HG03354 (cell line): ENCODE measurements around the gene IGF2BP2.
A peak's percentile ranks its signal among the peaks of the same experiment; 100 is the strongest.
"Not testable (repeated sequence)": the region's sequence is repeated elsewhere in the genome, so short reads cannot be mapped to it uniquely, and the experiment has no call there.

ENCODE experiments used
- ATAC-seq: cut with Tn5 transposase; IDR thresholded peaks from one replicate; pipeline ENCODE4 v1.9.1; 2021; ENCODE audit warnings: mild to moderate bottlenecking; ENCODE audit not compliant: unreplicated experiment, poor library complexity, severe bottlenecking

IGF2BP2 gene

DNA sequence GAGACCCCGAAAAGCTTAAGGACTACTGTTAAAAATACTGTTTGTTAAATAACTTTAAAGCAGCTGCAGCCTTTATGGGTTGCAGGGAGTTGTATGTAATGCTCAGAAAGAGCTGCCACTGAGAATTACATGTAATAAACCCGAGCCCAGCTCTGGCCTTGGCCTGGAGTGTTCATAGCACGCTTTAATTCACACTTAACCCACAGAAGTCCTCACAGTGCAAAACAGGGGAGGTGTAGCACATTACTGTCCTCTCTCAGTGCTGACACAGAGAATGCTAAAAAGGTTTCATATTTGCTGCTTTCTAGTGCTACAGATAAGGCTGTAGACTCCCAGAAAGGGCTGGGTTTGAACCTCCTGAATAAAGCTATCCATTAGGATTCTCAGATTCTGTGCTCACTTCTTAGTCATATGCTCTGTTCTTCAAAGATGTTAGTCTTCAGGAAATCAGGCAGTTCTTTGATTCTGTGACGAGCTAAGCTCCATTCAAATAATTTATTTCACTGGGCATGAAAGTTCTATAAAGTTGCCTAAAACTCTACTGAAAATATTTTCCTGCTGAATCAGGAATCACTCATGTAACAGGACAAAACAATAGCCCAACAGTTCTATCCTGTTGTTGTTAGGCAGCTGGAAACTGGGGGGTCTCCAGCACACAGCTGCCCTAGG is 130.7 kb downstream of the IGF2BP2 start:
- no peak for ATAC-seq

DNA sequence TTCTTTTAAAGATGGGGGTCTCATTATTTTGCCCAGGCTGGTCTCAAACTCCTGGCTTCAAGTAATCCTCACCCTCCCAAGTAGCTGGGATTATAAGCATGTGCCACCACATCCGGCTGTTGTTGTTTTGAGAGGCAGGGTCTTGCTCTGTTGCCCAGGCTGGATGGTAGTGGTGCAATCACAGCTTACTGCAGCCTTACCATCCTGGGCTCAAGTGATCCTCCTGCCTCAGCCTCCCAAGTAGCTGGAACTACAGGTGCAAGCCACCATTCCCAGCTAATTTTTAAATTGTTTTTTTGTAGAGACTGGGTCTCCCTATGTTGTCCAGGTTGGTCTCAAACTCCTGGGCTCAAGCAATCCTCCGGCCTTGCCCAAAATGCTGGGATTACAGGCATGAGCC is 133.2 kb downstream of the IGF2BP2 start:
- ATAC-seq: no peak

DNA sequence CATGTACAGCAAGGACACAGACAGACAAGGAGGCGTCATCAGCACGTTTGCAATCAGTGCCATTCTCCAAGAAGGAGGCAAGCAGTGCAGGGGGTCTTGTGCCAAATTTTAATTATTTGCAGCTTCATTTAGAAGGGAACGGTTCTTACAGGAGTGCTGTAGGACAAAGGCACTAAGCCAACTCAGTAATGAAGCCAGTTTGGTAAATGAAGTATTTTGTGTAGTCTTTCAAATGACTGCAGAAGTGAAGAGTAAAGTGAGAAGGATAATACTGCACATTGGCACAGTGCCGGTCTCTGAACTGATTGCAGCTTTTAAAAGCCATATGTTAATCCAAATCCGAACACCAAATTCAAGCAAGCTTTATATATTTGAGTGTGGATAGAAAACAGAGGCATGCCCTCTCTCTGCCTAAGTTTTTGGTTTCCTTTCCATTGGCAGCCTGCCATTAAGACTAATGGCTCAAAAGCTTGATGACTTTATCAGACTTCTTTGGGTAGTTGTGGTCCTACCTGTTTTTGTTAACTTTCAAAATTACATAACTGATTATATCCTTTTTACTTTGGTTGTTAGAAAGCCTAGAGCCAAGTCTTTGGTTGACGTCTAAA is 137.5 kb downstream of the IGF2BP2 start:
- ATAC-seq: no peak

DNA sequence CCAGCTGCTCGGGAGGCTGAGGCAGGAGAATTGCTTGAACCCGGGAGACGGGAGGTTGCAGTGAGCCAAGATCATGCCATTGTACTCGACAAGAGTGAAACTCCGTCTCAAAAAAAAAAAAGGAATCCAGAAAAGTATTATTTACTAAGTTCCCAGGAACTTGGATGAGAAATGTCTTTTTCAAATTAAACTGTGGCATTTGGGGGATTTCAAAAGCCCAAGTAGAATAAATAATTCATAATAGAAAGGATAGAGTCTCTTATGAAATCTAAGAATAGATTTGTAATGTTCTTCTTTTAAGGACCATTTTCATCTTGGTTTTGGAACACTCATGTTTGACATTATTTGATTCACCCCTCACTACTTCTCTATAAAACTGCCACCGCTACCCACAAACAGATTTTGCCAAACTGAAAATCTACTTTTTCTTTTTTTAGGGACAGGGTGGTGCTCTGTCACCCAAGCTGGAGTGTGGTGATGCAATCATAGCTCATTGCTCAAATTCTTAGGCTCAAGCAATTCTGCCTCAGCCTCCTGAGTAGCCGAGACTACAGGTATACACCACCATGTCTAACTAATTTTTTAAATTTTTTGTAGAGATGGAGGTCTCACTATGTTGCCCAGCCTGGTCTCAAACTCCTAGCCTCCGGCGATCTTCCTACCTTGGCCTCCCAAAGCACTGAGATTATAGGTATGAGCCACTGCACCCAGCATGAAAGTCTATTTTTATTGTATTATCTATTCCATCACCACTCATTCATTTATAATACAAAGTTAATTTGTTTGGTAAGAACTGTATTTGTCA is 139.4 kb downstream of the IGF2BP2 start:
- ATAC-seq: no peak

DNA sequence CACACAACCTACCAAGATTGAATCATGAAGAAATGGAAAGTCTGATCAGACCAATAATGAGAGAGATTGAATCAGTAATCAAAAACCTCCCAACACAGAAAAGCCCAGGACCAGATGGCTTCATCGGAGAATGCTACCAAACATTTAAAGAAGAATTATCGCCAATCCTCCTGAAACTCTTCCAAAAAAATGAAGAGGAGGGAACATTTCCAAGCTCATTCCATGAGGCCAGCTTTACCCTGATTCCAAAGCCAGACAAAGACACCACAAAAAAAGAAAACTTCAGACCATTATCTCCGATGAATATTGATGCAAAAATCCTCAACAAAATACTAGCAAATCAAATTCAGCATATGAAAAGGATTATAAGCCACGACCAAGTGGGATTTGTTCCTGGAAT is 144.6 kb downstream of the IGF2BP2 start:
- no peak for ATAC-seq

DNA sequence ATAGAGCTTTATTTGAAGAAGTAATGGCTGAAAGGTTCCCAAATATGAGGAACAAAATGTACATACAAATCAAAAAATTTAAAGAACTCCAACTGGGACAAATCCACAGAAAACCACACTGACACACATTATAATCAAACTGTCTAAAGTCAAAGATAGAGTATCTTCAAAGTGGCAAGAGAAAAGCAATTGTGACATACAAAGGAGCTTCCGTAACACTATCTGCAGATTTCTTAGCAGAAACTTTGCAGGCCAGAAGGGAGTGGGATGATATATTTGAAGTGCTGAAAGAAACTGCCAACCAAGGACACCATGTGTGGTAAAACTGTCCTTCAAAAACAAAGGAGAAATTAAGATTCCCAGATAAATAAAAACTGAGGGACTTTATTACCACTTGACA is 146.8 kb downstream of the IGF2BP2 start:
- no peak for ATAC-seq

DNA sequence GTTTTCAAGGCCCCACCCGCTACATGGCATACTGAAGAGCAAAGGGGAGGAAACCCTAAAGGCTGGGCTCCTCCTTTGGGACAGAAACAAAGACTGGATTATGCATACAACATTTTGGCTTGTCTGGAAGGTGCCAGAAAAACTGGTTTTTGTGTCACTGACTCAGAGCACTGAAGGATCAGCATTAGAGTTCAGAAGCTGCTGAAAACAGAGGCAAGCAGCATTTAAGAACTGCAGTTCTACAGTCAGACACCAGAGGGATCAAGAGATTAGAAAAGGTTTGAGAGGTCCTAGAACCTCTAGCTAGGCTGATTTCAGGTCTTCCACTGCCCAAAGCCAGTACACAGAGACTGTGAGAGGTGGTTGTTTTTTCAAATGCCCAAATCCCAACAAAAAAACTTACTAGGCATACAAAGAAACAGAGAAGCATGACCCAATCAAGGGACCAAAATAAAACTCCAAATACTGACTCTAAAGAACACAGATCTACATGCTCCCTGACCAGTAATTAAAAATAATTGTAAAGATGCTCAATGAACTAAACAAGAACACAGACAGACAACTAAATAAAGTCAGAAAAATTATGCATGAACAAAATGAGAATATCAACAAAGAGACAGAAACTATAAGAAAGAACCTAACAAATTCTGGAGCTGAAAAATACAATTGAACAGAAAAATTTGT is 147.6 kb downstream of the IGF2BP2 start:
- peak; percentile 55 for ATAC-seq

DNA sequence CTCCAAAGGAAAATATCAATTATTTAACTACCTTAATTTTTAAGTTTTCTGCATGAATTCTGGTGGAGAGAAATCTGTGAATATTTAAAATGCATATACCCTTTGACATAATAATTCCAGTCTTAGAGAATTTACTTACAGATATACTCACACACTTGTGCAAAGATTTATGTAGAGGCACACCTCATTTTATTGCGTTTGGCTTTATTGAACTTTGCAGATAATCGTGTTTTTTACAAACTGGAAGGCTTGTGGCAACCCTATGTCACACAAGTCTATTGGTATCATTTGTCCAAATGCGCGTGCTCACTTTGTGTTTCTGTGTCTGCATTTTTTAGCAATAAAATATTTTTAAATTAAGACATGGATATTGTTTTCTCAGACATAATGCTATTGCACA is 157.3 kb downstream of the IGF2BP2 start:
- ATAC-seq: no peak

DNA sequence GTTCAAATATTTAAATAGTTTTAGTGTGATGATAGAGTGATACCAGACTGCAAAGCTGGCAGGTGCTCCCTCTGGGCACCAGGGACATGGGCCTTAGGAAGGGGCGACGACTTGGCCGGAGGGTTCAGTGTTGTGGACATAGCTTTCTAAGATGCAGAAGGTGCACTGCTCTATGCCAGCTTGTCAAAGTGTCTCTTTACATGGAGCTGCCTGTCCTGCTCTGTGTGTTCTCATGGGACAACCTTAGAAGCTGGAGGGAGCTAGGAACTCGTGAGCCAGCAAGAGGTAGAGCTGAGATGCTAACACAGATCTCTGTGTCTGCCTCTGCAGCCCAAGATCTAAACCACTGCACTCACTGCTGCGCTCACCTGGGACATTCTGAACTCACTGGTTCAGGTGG is 160.9 kb downstream of the IGF2BP2 start:
- ATAC-seq: no peak

DNA sequence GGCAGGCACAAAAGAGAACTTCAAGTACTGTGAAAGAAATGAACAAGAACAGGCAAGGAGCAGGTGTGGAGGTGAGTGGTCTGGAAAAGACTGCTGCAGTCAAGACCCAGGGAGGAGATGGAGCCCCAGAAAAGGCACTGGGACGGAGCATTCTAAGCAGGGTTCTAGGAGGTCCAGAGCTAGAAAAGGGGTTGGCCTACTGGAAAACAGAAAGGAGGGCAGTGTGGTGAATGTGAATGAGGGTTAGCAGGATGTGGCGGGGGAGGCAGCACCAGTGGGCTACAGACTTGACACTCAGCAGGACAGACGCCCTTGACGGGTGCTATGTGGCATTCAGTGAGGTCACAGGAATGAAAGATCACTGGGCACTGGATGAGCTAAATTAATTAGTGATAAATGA is 163.1 kb downstream of the IGF2BP2 start:
- ATAC-seq: no peak

DNA sequence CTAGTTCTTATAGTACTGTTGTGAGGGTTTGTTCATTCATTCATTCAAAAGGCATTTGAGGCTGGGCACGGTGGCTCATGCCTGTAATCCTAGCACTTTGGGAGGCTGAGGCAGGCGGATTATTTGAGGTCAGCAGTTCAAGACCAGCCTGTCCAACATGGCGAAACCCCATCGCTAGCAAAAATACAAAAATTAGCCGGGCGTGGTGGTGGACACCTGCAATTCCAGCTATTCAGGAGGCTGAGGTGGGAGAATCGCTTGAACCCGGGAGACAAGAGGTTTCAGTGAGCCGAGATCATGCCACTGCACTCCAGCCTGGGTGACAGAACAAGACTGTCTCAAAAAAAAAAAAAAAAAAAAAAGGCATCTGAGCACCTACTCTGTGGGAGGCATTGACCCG is 163.5 kb downstream of the IGF2BP2 start:
- not testable (repeated sequence) for ATAC-seq

DNA sequence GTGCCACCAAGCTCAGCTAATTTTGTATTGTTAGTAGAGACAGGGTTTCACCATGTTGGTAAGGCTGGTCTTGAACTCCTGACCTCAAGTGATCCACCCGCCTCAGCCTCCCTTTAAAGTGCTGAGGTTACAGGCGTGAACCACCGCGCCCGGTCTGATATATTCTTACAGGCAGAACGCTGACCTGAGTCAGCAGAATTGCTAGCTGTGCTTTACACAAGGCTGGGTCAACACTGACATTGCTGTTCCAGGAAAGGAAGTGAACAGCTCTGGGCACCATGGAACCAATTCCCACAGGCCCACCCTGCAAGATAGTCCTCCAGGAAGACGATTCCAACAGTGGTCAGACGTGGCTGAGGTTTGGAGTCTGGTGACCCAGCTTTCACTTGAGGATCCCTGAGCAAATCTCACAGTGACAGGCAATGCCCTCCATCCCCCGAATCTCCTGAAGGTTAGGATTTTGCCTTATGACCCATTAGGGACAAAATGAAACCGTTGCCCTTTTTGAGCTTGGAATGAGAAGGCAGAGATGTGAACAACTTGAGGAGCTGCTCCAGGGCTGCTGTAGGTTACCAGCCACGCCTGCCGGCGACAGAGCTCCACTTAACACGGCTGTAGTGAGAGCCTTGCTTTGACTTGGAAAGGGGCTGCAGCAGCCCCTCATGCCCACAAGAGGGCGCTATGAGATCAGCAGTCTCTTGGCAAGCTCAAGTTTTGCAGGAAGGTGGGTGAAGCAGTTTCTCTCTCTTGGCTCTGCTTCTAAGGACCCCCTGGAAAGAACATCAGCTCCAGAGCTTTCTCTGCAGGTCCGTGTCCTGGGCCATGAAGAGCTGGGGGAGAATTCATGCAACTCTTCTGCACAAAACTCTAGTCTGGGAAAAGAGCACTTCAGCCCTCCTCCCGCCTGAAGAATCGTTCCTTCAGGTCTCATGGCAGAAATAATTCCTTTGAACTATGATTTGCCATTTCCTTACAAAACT is 164.6 kb downstream of the IGF2BP2 start:
- peak; percentile 72 for ATAC-seq

DNA sequence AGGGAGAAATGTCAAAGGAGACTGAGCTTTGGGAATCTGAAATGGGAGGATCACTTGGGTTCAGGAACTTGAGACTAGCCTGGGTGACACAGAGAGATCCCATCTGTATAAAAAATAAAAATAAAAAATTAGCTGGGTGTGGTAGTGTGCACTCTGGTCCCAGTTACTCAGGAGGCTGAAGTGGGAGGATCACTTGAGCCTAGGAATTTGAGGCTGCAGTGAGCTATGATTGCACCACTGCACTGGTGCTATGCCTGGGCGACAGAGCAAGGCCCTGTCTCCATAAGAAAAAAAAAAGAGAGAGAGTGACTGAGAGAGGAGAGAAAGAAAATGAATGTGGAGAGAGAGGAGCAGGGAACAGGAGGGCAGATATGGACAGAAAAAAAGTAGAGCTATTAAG is 165.9 kb downstream of the IGF2BP2 start:
- ATAC-seq: no peak

DNA sequence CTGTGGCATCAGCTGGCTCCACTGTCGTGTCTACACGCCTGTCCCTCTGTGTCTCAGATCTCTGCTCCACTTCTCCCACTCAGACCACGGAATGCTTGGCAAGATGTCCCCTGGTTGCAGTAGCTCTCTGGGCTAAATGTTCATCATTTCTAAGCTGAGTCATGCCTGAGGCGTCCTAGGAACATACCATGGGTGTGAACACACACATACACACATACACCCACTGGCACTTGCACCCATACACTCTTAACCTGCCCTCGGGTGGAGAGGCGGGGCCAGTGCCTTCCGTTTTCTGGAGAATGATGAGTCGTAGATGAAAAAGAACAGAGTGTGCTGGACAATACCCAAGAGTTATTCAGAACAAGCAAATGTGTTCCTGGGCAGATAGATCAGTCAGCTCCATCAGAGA is 166.3 kb downstream of the IGF2BP2 start:
- ATAC-seq: no peak

DNA sequence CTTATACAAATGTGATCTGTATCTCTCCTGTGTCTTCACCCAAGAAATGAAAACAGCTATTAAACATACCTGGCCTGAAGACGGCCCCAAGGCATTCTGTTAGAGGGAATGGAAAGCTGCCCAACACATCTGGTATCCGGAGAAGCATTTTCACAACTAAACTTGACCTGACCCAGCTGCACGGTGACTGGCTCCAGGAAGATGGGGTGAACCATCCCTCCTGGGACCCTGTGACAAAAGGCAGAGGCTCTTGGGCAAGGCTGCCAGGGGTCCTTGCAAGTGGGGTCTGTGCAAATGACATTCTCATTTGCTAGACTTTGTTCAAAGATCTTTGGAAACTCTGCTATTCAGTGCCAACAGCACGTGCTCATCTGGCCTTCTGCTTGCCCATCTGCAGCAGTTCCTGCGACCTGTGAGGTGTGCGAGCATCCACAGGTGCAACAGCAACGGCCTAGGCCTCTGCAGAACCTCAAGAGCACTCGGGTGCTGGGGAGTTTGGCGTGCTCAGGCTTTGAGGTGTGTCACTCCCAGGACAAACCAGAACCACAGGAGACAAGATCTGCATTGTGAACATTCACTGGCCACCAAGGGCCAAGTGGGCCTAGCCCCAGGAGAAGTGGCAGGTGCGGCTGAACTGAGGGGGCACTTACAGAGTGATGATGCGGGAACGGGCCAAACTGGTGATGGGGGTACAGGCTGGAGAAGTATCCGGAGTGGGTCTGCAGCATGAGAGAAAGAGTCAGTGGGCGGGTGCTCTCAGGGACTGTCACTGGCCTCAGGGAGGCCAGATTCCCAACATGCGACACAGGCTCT is 166.9 kb downstream of the IGF2BP2 start:
- no peak for ATAC-seq

DNA sequence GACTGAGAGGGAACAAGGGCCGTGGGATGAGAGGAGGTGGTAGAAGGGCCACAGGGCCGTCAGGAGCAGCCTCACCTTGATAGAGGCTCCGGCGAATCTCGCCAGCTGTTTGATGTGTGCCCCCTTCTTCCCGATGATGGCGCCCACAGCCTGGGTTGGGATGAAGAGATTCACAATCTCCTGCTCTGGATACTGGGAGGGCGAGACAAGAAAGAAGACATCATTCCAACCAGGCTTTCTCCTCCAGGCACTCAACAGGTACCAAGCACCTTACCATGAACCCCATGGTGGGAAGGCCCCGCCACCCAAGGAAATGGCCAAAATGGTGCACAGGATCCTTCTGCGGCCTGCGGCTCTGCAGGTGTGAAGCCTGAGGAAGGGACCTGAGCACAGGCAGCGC is 167.6 kb downstream of the IGF2BP2 start:
- no peak for ATAC-seq

DNA sequence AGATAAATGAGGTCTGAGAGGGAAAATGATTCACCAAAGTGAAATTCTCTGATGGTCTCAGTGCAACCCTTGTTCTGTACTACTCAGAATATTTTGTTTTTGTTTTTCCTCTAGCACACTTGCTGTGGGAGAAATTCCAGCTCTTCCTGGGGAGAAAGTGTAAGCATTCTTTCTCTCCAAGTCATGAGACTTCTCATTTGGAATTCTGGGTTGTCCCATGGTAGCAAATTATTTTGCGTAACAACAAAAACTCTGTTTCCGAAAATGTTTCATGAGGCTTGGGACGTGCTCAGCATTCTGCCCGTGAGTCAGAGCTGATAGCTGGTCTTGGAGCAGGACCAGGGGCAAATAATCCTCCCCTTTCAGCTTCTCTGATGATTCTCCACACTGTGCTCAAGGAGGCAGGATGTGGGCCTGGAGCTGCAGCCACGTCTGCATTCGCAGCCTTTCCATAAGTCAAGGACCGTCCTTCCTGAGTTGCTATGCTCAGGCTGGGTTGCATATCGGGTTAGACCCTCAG is 168.5 kb downstream of the IGF2BP2 start:
- ATAC-seq: no peak
